Measurements from ENCODE around the gene SUSD2.

SUSD2 gene

GRCh38 chr22:24216541-24217209, 35.4 kb downstream of the SUSD2 start:
- DNase-seq = no peak

- DNase-seq = no peak
Observed at GRCh38 chr22:24217384-24217783, 36.1 kb downstream of the SUSD2 start.

- no peak for DNase-seq
Observed at GRCh38 chr22:24219750-24220149, 38.5 kb downstream of the SUSD2 start.

- DNase-seq = no peak
Observed at GRCh38 chr22:24224468-24224867, 43.2 kb downstream of the SUSD2 start.

GRCh38 chr22:24225044-24225601, 43.8 kb downstream of the SUSD2 start:
- no peak for DNase-seq

DNA sequence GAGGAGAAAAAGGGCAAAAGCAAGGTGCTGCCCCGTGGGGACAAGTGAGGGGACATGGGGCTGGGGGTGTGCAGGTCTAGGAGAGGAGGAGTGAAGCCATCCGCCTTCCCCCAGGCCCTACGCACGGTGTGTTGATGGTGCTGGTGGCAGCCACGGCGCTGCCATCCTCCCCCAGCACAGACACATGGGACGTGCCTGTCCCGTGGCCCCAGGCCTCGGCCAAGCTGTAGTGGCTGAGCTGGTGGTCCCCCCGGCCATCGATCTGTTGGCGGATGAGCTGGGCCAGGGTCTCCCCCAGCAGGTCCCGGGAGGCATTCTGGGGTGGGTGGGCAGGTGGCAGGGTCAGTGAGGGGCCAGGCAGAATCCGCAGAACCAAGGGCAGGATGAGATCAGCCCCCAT, 44.7 kb downstream of the SUSD2 start:
- no peak for DNase-seq

- no peak for DNase-seq
Observed at GRCh38 chr22:24230911-24231656, 49.8 kb downstream of the SUSD2 start.

DNA sequence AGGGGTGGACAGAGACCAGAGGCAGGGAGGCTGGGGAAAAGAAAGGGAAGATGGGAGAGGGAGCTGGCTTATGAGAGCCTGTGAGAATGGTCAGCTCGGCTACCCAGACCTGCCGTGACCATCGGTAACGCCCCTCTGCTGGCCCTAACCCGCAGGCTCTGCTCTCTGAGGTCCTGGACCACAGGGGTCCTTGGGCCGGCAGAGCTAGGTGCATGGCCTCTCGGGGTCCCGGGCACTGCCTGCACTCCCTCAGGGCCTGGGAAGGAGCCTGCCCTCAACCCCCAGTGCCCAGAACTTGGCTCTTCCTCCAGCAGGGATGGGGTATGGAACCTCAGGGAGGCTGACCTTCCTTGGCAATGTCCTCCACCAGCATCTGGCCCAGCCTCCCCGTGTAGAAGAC, 50.4 kb downstream of the SUSD2 start:
- DNase-seq = no peak

DNA sequence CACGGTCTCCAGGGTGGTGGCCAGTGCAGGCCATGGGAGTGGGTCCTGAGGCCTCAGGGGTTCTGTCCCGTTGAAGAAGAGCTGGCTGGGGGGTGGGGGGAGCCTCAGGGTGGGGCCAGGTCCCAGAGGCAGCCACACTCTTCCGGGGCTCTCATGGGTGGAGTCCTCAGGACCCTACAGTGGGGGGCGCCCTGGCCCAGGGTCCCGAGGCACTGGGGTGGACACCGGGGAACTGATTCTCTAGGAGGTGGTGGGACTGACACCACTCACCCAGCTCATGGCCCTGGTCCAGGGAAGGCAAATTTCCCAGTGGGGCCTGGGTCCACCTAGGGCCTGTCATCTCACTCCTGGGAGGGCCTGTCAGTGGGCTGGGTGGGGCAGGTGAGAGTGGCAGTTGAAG, 50.8 kb downstream of the SUSD2 start:
- DNase-seq = no peak

DNA sequence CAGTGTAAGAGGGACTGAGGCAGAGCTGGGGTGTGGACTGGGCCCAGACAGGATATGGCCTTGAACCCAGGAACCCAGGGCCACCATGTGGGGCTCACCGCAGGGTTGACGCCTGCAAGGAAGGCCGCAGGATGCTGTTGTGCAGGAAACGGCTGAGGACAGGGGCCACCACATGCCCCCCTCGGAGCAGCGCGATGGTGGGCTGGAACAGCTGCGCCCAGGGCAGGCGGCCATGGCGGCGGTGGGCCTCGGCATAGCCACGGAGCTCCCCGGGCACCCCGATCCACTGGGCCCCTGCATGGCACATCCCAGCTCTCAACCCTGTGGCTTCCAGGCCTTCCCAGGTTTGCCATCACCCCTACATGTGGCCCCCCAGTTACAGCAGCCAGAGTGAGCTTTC, 51.4 kb downstream of the SUSD2 start:
- DNase-seq = no peak

GRCh38 chr22:24233235-24233634, 51.9 kb downstream of the SUSD2 start:
- no peak for DNase-seq

DNA sequence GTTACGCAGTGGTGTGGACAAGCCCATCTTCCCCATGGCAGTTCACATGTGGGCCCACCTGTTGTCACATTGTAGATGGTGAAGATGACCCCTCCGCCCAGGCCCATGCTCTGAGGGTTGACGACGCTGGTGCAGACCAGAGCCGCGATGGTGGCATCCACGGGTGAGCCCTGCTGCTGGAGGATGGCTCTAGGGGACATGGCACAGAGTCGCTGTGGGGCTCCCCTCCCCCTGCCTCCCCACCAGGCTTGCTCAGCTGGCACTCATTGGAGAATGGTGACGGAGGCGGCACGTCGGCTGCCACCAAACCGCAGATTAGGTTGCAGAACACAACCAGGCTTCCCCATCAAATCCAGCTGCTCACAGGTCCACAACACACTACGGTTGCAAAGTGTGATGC, 52.5 kb downstream of the SUSD2 start:
- no peak for DNase-seq

DNA sequence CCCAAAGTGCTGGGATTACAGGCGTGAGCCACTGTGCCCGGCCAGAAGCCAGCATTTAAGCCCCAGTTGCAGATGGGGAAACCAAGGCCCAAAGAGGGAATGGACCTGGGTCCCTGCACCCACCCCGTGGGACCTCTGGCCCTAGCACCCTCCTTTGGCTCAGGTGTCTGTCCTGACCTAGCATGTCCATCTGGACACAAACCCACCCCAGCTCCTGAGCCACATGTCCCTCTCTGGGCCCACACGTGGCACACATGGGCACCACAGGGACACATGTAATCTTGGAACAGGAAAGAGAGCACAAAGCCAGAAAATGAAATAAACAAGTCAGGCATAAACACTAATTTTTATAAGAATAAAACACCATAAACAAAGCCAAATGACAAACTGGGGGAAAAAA, 54.0 kb downstream of the SUSD2 start:
- no peak for DNase-seq

GRCh38 chr22:24236656-24237055, 55.4 kb downstream of the SUSD2 start:
- no peak for DNase-seq

DNA sequence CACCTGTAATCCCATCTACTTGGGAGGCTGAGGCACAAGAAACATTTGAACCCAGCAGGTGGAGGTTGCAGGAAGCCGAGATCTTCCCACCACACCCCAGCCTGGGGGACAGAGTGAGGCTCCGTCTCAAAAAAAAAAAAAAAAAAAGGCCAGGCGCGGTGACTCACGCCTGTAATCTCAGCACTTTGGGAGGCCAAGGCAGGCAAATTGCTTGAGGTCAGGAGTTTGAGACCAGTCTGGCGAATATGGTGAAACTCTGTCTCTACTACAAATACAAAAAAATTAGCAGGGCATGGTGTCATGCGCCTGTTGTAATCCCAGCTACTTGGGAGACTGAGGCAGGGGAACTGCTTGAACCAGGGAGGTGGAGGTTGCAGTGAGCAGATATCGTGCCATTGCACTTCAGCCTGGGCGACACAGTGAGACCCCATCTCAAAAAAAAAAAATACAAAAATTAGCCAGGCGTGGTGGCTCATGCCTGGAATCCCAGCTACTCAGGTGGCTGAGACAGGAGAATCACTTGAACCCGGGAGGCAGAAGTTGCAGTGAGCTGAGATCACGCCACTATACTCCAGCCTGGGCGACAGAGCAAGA, 56.9 kb downstream of the SUSD2 start:
- peak; percentile 25 for DNase-seq
